ENCODE measurements around the gene SCLT1. TPM values are rescaled to one million over a fixed set of nuclear protein-coding genes. Genes with fewer than 3 reads are reported as not detected.

The SCLT1 gene
- total RNA-seq, 4 donors from 2014 or later, result 5.2 to 26.0 (median 9.0) TPM

DNA sequence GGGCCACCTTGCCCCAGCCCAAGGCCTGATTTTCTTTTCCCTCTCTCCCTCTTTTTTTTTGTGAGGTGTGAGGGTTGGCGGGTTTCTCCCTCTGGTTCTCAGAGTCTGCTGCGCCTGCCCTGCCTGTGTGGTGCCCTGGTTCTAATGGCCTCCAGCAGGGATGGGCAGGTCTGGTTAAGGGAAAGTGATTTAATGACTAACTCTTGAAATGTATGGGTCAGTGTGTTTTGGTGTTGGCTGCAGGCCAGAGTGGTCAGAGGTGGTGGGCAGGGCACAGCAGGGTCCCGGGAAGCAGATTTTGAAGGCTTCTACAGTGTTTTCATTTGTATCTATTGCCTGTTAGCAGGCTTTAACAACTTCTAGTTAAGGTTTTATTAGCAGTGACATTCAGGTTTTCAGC lies 244.9 kb downstream of the SCLT1 start:
- no peaks in the 10 kb centered on the region for H3K27me3 ChIP-seq
- H3K4me3 ChIP-seq, result no peak overlapping the region
- TF ChIP-seq POLR2AphosphoS5 (IDR thresholded peaks at IDR 0.05) (no peak), POLR2A (IDR thresholded peaks at IDR 0.05) (no peak), EP300 (IDR thresholded peaks at IDR 0.05) (no peak)
- TF ChIP-seq, protein P1, sequence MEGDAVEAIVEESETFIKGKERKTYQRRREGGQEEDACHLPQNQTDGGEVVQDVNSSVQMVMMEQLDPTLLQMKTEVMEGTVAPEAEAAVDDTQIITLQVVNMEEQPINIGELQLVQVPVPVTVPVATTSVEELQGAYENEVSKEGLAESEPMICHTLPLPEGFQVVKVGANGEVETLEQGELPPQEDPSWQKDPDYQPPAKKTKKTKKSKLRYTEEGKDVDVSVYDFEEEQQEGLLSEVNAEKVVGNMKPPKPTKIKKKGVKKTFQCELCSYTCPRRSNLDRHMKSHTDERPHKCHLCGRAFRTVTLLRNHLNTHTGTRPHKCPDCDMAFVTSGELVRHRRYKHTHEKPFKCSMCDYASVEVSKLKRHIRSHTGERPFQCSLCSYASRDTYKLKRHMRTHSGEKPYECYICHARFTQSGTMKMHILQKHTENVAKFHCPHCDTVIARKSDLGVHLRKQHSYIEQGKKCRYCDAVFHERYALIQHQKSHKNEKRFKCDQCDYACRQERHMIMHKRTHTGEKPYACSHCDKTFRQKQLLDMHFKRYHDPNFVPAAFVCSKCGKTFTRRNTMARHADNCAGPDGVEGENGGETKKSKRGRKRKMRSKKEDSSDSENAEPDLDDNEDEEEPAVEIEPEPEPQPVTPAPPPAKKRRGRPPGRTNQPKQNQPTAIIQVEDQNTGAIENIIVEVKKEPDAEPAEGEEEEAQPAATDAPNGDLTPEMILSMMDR (IDR thresholded peaks at IDR 0.05), result no peak
- 80 to 86% methylated on average over 1 of the region's 3 CpGs for WGBS, 2 donors (ENCODE audit: low coverage in 1 of 2)
- H3K9me3 ChIP-seq, result no peaks in the 10 kb centered on the region
- ATAC-seq, result no peak
- peaks cover 0 to 100% of the 10 kb centered on the region in 2 donors for H3K36me3 ChIP-seq
- no peak overlapping the region for H3K27ac ChIP-seq
- H3K4me1 ChIP-seq, result peaks cover 0 to 24% (median 9%) of the 10 kb centered on the region in 3 donors

- WGBS, 2 donors (ENCODE audit: low coverage in 1 of 2), result 82 to 89% methylated on average over 4 to 6 of the region's 7 CpGs
- Histone ChIP-seq H3K27ac (no peak overlapping the region), H3K4me1 (peaks cover 0 to 30% (median 9%) of the 10 kb centered on the region in 3 donors), H3K36me3 (peaks cover 0 to 99% of the 10 kb centered on the region in 2 donors), H3K4me3 (no peak overlapping the region), H3K27me3 (no peaks in the 10 kb centered on the region), H3K9me3 (no peaks in the 10 kb centered on the region)
- no peak for TF ChIP-seq EP300 (IDR thresholded peaks at IDR 0.05)
- TF ChIP-seq POLR2AphosphoS5 (IDR thresholded peaks at IDR 0.05), result no peak
- TF ChIP-seq POLR2A (IDR thresholded peaks at IDR 0.05), result no peak
- TF ChIP-seq, protein P1 (IDR thresholded peaks at IDR 0.05), result no peak
- no peak for ATAC-seq
Observed at GRCh38 chr4:128847082-128847724, 246.1 kb downstream of the SCLT1 start.

- peaks cover 0 to 88% of the 10 kb centered on the region in 2 donors for H3K36me3 ChIP-seq
- ATAC-seq, result no peak
- H3K9me3 ChIP-seq, result no peaks in the 10 kb centered on the region
- TF ChIP-seq POLR2AphosphoS5 (IDR thresholded peaks at IDR 0.05) (no peak), POLR2A (IDR thresholded peaks at IDR 0.05) (no peak), EP300 (IDR thresholded peaks at IDR 0.05) (no peak)
- TF ChIP-seq, protein P1 (IDR thresholded peaks at IDR 0.05), result no peak
- H3K27ac ChIP-seq, result no peak overlapping the region
- WGBS, 2 donors (ENCODE audit: low coverage in 1 of 2), result 88 to 100% methylated on average over 2 to 4 of the region's 4 CpGs
- peaks cover 0 to 37% (median 9%) of the 10 kb centered on the region in 3 donors for H3K4me1 ChIP-seq
- H3K27me3 ChIP-seq, result no peaks in the 10 kb centered on the region
- H3K4me3 ChIP-seq, result no peak overlapping the region
Observed at GRCh38 chr4:128846063-128846462, 247.3 kb downstream of the SCLT1 start.

DNA sequence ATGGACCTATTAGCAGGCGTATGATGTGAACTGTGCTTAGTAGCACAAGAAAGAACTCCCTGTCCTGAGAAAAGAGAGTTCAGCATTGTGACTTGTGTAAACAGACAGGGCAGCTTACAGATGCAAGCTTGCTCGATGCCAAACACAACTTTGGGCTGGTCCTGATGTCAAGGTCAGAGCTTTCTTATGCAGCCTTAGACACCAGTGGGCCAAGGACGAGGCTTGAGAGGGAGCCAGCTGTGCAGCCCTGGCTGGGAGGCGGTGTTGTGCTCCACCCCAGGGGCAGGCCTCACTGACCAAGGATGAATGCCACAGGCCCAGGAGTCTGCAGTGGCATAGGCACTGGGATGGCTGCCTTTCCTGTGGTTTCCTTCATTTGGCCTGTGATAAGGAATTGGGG lies 248.4 kb downstream of the SCLT1 start:
- TF ChIP-seq POLR2AphosphoS5 (IDR thresholded peaks at IDR 0.05), result peak; percentile 28
- no peak for TF ChIP-seq EP300 (IDR thresholded peaks at IDR 0.05)
- H3K4me3 ChIP-seq, result no peak overlapping the region
- no peaks in the 10 kb centered on the region for H3K27me3 ChIP-seq
- peak overlapping the region in 2 of 4 donors; percentile 0 to 35 for H3K27ac ChIP-seq
- H3K36me3 ChIP-seq, result peaks cover 0 to 77% of the 10 kb centered on the region in 2 donors
- 42 to 70% methylated on average over 1 to 4 of the region's 4 CpGs for WGBS, 2 donors (ENCODE audit: low coverage in 1 of 2)
- H3K9me3 ChIP-seq, result no peaks in the 10 kb centered on the region
- peak; percentile 37 for ATAC-seq
- peaks cover 0 to 47% (median 9%) of the 10 kb centered on the region in 3 donors for H3K4me1 ChIP-seq

GRCh38 chr4:128841402-128841801 lies 251.9 kb downstream of the SCLT1 start:
- H3K36me3 ChIP-seq, result peaks cover 0 to 54% of the 10 kb centered on the region in 2 donors
- H3K27me3 ChIP-seq, result no peaks in the 10 kb centered on the region
- H3K9me3 ChIP-seq, result no peaks in the 10 kb centered on the region
- ATAC-seq, result no peak
- no peak overlapping the region for H3K4me3 ChIP-seq
- H3K4me1 ChIP-seq, result peaks cover 0 to 79% (median 9%) of the 10 kb centered on the region in 3 donors
- 91 to 92% methylated on average over 2 of the region's 2 CpGs for WGBS, 2 donors (ENCODE audit: low coverage in 1 of 2)
- TF ChIP-seq POLR2AphosphoS5 (IDR thresholded peaks at IDR 0.05), result no peak
- H3K27ac ChIP-seq, result no peak overlapping the region

DNA sequence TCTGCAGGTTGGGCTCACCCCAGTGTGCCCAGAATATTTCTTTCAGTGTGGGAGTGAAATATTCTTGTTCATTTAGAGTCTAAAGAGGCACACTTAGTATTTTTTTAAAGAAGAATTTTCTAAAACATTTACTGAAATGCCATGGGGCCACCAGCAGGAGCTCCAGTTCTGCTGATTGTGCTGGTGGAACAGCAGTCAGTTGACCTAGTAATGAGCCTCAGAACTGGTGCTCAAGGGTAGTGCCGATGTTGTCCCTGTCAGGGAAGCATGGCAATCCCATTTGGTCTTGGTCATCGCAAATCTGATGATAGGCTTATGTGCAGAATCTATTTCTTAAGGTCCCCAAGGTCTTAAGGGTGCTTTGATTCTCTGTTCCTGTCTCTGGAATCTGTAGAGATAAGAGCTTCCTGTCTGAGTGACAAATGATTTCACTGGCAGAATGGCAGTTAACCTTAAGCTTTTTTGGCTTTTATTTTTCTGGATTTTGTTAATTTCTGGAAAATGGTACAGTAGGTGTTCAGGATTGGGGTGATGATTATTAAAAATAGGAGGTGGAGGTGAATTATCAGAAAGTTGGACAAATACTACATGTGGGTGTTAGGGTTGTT lies 252.5 kb downstream of the SCLT1 start:
- H3K4me3 ChIP-seq, result no peak overlapping the region
- no peak for TF ChIP-seq POLR2AphosphoS5 (IDR thresholded peaks at IDR 0.05)
- TF ChIP-seq, protein P1 (IDR thresholded peaks at IDR 0.05), result no peak
- no peak for TF ChIP-seq POLR2A (IDR thresholded peaks at IDR 0.05)
- TF ChIP-seq EP300 (IDR thresholded peaks at IDR 0.05), result no peak
- H3K27me3 ChIP-seq, result no peaks in the 10 kb centered on the region
- H3K27ac ChIP-seq, result no peak overlapping the region
- no peaks in the 10 kb centered on the region for H3K9me3 ChIP-seq
- peaks cover 0 to 49% of the 10 kb centered on the region in 2 donors for H3K36me3 ChIP-seq
- peaks cover 0 to 85% (median 12%) of the 10 kb centered on the region in 3 donors for H3K4me1 ChIP-seq
- ATAC-seq, result no peak
- WGBS, 2 donors (ENCODE audit: low coverage in 1 of 2), result 58 to 60% methylated on average over 2 of the region's 2 CpGs

Measured in gastroesophageal sphincter (tissue), 4 donors.